Measurements from ENCODE around the gene KCTD19.

The KCTD19 gene

DNA sequence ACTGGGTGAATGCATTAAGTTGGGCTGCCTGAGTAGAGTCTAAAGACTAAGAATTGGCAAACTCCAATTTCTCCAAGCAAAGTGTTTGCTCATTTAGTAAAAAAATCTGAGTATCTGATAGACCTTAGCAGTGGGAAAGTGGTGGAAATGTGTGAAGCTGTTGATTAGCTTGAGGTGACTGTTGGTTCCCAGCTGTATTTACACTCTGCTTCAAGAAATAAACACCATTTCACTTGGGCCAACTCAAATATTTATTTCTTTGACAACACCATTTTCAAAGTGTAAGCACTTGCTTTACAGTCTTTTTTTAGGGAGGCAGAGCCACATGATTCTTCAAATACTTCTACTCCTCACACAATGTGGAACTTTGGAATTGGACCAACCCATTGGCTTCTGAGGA is 8.7 kb downstream of the KCTD19 start:
- DNase-seq (ENCODE audit: low spot score) = no peak

DNA sequence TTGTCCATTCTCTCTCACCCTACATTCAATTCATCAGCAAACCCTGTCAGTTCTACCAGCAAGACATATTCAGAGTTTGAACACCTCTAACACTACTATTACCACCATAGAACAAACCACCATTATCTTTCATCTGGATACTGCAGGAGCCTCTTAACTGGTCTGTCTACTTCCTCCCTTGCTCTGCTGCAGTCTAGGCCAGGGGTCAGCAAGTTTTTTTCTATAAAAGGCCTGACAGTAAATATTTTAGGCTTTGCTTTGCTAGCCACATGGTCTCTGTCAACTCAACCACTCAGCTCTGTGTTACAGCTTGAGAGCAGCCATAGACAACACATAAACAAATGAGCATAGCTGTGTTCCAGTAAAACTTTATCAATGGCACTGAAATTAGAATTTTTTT is 13.8 kb downstream of the KCTD19 start:
- DNase-seq (ENCODE audit: low spot score) = no peak

DNA sequence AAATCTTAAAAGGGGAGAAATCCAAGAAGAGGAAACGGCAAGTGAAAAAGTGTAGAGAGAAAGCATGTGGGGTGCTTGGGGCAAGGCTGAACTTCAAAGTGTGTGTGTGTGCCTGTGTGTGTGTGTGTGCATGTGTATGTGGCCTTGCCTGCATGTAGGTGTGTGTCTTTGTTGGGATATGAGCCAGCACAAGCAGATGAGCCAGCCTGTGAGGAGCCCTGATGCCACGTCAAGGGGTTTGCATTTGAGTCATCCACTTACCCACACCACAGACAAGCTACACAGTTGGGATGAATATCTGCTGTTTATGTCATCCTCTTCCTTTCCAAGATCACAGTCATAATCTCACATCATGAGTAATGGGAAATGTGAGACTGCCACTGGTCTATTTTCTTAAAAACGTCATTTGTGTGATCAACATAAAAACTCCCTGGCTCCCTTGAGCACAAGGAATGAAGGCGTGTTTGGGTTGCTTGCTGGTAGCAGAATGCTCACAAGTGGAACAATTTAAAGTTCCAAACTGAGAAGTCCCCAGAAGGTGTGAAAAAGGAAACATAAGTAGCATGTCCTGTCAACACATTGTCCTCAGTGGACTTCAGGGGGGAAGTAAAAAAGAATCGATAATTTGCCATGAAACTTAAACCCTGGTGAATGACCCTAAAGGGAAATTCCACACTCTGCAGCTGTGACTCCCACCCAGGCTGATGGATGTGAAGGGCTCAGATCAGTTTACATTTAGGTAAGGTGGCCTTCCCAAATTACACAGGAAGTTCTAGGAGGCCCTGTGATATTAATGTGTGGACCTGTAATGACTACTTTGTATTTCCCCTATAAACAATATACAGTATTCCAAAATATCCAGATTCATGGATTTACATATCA is 14.7 kb downstream of the KCTD19 start:
- peak; percentile 96 for DNase-seq (ENCODE audit: low spot score)

DNA sequence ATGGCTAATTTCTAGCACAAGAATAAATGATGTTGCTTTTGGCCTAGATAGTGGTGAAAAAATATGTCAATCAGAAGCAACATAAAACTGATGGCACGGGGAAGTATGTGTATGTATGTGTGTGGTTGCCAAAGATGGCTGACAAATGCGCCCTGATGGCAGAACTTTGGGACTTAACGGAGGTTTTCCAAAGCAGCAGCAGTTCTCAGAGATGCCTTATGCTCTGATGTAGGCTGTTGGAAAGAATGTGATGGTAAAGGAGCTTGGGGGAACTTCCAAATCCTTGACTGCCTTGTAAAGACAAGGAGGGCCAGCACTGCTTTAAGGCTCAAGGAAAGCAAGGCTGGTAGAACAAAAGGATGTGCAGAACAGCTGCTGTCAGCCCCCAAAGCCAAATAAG is 16.0 kb downstream of the KCTD19 start:
- no peak for DNase-seq (ENCODE audit: low spot score)

DNA sequence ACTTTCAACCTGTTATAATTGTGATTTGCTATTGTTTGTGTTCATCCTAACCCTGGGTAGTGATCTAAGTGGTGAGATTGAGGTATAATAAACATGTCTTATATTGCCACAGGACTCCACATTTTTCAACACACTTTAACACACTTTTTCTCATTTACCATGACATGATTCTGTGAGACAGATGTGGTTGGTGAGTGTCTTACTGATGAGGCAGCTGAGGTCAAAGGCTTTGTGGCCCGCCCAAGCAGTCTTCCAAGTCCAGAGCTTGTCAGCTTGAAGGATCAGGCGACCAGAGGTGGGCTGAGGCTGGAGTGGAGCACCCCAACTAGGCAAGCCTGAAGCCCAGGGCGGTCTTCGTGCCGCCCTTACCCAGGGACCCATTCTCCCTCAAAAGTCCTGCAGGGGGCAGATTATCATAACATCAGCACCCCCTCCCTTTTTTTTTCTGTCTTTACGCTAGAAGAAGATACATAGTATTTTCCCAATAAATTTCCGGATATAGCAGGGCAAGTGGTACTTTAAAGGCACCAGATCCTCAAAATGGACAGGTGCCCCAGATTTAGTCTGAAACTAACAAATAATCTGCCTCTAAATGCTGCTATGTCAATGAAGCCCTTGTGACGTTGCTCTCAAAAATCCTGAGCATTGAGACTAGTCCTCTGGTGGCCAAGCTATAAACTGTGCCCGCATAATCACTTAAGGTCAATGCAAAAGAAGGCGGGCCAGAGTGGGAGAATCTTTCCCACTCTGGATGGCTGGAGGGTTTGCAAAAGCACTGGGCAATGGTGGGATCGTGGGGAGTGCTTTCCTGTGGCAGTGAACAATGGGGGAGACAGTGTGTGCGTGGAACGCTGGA is 21.1 kb downstream of the KCTD19 start:
- no peak for DNase-seq (ENCODE audit: low spot score)

DNA sequence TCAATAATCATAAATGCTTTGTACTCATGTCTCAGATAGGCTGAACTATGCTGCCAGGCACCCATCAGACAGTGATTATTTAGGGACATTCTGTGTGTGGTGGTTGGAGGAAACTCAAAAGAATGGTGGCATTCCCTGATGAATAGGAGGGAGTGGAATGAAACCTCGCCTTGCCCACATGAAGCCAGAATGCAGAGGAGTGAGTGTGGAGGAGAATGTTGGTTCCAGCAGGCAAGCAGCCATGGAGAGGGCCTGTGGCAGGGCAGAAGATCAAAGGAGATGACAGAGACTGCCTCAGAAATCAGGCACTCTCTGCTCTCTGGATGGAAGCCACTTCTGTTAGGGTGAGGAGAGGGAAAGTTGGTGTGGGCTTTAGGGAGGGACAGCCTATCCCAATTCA is 22.5 kb downstream of the KCTD19 start:
- no peak for DNase-seq (ENCODE audit: low spot score)

DNA sequence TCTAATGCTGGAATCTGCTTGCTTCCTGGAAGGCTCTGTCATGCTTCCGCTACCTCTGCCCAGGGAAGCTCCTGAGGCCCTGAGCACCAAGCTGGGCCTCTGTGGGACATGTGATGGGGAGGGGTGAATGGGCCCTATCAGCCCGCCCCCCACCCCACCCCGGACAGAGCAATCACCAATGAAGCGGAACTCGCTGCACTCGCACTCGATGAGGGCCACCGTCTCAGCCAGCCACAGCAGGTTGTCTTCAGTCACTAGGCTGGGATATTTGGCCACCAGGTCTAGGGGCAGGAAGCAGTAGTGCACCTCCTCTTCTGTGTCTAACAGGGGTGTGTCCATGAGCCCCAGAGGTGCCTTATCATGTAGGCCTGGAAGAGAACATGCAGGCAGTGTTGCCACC is 23.6 kb downstream of the KCTD19 start:
- DNase-seq (ENCODE audit: low spot score) = no peak

DNA sequence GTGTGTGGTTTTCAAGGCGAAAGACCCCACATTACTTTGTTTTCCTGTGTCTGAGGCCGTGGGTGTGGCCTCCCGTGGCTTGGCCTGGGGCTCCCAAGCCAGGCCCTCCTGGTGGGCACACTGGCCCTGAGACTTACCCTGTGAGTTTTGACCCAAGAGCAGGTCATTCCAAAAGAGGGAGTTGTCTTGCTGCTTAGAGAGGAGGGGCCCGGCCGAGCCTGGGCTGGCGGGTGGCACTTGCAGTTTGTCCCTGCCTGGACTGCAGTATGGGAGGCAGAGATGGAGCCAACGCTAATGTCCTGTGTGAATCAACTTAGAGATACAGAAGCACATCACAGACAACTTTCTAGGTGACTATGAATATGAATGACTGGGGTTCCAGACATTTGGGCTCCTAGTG is 24.5 kb downstream of the KCTD19 start:
- no peak for DNase-seq (ENCODE audit: low spot score)

DNA sequence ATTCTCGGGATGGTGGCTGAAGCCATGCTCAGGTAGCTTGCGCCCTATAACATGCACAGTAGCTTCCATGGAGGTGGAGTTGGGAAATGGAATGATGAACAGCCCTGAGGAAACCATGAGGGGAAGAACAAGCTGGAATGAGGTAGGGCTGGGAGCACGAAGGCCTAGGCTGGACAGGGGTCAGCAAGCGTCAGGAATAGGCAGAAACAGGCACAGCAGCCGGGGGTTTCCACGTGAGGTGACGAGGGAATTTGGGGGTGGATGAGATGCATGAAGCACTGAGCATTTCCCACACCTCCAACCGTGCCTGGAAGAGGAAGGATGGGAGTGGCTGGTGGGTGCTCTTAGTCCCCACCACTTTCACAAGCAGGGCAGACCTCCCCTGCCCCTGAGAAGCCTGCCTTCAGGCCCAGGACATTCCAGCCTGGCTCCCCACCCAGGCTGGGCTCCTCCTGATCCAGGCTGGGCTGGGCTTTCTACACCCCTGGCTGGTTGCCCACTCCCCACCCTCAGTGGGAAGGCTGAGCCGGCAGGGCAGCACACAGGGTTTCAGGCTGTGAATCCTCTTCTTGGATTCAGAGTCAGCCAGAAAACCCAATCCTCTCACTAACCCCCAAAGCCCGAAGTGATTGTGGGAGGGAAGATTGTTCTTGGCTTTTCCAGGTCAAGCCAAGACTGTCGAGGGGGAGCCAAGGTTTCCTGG is 25.3 kb downstream of the KCTD19 start:
- DNase-seq (ENCODE audit: low spot score) = no peak

DNA sequence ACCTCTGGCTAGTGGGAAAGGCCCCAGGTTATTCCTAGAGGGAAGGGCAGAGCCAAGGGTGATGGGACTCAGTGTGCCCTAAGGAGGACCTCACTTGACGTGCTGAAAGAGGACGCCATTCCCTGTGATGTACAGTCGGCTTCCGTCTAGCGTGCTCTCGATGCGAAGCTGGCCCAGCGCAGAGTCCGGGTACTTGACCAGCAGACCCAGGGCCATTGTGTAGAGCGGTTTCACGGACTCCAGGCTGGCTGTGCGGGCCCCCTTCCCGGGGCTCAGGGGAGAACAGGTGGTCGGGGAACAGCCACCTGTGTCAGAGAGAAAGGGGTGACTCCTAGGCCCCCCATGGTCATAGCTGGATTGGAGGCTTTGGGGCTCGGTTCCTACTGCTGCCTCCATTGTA is 27.3 kb downstream of the KCTD19 start:
- no peak for DNase-seq (ENCODE audit: low spot score)

DNA sequence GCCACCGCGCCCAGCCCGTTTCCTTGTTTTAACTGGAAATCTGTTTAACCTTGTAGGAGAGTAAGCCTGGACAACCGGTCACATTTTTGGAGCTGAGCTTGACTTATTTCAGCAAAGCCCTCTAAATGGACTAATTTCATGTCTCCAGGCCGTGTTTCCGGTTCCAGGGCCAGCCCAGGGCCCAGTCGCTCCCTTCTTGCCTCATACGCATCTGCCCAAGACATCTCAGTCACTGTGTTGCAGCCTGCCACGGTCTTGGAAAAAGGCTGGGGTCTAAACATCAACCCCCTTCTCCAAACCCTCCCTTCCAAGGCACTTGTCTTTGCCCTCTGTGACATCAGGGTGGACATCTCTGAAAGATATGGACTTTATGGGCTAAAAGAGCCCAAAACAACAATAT is 28.3 kb downstream of the KCTD19 start:
- DNase-seq (ENCODE audit: low spot score) = no peak

DNA sequence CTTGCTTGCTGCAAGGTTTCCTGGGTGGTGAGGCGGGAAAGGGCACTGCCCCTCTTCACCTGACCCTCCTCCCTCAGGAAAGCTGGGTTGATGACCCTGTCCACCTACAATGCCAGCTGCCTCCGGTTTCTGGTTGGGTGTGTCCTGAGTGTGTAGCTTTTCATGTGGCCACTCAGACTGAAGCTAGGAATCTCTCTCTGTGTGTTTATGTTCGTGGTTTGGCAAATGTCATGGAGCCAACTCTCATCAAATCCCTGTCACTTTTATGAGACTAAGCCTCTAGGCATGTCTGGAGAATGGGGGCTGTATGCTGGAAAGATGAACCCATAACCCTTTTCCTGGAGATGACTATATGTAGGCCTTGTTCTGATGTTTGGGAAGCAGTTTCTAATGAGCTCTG is 30.1 kb downstream of the KCTD19 start:
- DNase-seq (ENCODE audit: low spot score) = peak; percentile 93

DNA sequence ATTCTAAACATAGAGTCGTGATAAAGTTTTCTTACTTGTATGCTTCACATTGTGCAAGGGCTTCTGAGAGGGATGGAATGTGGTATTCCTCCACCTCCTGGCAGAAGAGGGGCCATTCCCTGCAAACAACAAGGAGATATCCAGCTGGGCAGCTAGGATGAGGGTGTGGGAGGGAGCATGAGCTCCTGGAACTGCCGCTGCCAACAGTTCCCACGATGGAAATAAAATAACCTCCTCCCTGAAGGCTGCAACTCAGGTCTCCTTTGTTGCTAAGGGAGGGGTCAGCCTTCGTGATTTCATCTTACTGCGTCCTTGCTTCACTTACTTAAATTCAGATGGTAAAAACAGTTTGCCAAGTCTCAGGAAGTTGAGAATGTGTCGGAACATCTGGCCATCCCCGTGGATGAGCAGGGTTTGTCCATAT is 31.6 kb downstream of the KCTD19 start:
- no peak for DNase-seq (ENCODE audit: low spot score)

DNA sequence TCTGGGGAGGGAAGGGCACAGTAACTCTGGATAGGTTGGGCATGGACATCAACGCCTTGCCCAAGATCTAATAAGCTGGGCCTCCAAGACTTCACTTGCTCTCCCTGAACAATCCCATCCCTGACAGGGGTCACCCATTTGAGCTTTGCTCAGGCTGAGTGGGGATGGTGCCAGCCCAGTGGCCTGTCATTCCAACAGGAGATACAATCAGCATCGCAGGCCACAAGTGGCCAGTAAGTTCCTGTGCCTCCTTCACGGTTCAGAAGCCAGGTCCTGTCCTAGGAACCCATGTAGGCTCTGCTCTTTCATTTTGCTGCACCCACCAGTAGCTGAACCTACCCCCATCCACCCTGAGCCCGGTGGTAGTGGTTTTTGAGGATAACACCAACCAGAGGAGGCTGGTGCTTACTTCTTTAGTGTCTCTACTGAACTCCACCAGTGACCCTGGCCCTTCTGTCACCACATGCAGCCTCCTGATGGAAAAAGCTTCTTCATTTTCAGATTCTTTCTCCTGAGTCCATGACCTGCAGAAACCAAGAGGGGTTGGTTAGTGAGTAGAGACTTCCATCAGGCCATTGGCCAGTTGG is 32.3 kb downstream of the KCTD19 start:
- DNase-seq (ENCODE audit: low spot score) = no peak

DNA sequence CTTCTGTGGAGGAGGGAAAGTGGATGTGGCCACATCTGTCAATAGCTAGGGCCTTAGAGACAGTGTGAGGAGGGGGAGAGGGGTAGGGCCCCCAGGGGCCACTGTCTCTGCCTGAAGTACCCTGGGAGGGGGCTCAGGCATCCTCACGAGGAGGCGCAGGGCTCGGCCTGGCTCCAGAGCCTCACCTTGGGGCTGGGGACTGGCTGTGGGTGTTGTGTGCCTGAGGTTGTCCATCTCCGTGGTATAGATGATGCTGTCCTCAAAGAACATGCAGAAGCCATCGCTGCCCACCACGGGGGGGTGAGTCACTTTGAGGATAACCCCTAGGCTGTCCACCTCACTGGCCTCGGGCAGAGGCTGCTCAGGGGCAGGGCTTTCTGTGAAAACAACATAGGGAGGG is 35.1 kb downstream of the KCTD19 start:
- no peak for DNase-seq (ENCODE audit: low spot score)

DNA sequence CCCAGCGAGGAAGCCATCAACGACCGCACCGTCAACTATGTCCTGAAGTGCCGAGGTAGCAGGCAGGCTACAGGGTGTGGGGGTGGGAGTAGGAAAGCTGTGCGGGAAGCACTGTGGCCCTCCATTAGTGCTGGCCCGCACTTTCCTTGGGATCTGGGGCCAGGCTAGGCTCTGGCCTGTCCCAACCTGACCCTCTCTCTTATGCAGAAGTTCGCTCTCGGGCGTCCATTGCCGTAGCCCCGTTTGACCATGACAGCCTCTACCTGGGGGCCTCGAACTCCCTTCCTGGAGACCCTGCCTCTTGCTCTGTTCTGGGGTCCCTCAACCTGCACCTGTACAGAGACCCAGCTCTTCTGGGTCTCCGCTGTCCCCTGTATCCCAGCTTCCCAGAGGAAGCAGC is 38.6 kb downstream of the KCTD19 start:
- DNase-seq (ENCODE audit: low spot score) = no peak

DNA sequence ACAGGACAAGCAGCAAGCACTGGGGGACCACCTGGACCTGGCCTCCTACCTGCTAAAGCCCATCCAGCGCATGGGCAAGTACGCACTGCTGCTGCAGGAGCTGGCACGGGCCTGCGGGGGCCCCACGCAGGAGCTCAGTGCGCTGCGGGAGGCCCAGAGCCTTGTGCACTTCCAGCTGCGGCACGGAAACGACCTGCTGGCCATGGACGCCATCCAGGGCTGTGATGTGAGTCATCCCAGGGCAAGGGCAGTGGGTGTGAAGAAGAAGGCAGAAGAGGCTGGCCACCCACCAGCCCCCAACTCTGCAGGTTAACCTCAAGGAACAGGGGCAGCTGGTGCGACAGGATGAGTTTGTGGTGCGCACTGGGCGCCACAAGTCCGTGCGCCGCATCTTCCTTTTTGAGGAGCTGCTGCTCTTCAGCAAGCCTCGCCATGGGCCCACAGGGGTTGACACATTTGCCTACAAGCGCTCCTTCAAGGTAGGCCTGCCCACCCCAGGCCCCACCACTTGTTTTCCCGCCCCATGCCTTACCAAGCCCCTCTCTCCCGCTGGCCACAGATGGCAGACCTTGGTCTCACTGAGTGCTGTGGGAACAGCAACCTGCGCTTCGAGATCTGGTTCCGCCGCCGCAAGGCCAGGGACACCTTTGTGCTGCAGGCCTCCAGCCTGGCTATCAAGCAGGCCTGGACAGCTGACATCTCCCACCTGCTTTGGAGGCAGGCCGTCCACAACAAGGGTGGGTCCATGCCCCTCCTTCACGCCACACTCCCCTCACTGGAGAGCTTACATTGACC is 39.9 kb downstream of the KCTD19 start:
- no peak for DNase-seq (ENCODE audit: low spot score)

DNA sequence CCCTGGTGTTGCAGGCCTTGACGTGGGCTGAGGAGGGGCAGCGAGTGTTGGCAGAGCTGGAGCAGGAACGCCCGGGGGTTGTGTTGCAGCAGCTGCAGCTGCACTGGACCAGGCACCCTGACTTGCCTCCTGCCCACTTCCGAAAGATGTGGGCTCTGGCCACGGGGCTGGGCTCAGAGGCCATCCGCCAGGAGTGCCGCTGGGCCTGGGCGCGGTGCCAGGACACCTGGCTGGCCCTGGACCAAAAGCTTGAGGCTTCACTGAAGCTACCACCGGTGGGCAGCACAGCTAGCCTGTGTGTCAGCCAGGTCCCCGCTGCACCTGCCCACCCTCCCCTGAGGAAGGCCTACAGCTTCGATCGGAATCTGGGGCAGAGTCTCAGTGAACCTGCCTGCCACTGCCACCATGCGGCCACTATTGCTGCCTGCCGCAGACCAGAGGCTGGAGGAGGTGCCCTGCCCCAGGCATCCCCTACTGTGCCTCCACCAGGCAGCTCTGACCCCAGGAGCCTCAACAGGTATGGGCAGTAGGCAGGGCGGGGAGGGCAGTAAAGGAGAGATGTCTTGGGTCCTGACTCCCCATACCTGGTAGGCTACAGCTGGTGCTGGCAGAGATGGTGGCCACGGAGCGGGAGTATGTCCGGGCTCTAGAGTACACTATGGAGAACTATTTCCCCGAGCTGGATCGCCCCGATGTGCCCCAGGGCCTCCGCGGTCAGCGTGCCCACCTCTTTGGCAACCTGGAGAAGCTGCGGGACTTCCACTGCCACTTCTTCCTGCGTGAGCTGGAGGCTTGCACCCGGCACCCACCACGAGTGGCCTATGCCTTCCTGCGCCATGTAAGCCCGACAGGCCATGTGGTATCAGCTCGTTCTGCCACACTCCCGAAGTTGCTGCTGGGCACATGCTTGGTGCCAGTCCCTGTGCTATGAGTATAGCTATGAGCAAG is 41.6 kb downstream of the KCTD19 start:
- peak; percentile 66 for DNase-seq (ENCODE audit: low spot score)

DNA sequence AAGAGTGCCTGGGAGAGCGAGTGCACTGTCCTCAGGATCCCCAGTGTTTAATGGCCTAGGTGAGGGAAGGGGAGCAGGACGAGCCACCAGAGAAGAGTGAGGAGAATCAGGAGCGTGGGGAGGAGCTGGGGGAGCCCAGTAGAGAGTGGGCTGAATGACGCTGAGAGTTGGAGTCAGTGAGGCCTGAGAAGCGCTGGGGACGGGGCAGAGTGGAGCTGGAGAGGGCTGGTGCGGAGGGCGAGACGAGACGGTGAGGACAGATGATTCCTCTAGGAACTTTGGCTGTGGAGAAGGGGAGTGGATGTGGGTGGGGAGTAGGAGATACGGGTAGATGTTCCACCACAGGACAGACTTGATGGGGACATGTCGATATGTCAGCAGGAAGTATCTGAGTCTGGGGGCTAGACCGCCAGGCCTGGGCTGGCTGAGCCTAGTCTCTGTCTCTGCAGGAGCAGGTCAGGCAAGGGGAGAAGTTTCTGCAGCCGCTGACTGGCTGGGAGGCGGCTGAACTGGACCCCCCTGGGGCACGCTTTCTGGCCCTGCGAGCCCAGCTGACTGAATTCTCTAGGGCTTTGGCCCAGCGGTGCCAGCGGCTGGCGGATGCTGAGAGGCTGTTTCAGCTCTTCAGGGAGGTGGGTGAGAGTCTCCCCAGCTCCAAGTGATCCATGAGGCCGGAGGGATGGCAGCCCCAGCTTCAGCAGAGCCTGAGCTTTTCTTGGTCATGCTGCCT is 42.5 kb downstream of the KCTD19 start:
- no peak for DNase-seq (ENCODE audit: low spot score)
